Measurements from ENCODE around the gene PAXX.
A peak's percentile ranks its signal among the peaks of the same experiment; 100 is the strongest.

GRCh38 chr9:137031904-137032640 lies 39.9 kb downstream of the PAXX start, which contains the start of gene FUT7:
- no peak for TF ChIP-seq EZH2 (IDR thresholded peaks at IDR 0.05; ENCODE audit: borderline replicate concordance, insufficient read depth, low read depth, low read length, poor library complexity, severe bottlenecking)
- TF ChIP-seq CTCF (IDR thresholded peaks at IDR 0.05) = peak; percentile 16
